Fibroblast of mammary gland (primary cell): Measurements from ENCODE around the gene TRAP1.

ENCODE experiments used
- DNase-seq: peaks from one replicate; pipeline ENCODE4 v3.0.0-alpha.2; 2010; ENCODE audit warnings: low read depth
- H3K4me3 ChIP-seq: 2 replicates; pipeline ENCODE4 v1.5.1; 2011; ENCODE audit warnings: low read depth, mild to moderate bottlenecking, low read length, moderate library complexity; ENCODE audit not compliant: control insufficient read depth
- TF ChIP-seq, protein P1 (sequence below): conservative IDR thresholded peaks from 2 replicates; pipeline ENCODE4 v1.5.1; 2011; ENCODE audit warnings: low read depth, low read length, inconsistent platforms; ENCODE audit not compliant: control insufficient read depth, insufficient read depth

Gene TRAP1

DNA sequence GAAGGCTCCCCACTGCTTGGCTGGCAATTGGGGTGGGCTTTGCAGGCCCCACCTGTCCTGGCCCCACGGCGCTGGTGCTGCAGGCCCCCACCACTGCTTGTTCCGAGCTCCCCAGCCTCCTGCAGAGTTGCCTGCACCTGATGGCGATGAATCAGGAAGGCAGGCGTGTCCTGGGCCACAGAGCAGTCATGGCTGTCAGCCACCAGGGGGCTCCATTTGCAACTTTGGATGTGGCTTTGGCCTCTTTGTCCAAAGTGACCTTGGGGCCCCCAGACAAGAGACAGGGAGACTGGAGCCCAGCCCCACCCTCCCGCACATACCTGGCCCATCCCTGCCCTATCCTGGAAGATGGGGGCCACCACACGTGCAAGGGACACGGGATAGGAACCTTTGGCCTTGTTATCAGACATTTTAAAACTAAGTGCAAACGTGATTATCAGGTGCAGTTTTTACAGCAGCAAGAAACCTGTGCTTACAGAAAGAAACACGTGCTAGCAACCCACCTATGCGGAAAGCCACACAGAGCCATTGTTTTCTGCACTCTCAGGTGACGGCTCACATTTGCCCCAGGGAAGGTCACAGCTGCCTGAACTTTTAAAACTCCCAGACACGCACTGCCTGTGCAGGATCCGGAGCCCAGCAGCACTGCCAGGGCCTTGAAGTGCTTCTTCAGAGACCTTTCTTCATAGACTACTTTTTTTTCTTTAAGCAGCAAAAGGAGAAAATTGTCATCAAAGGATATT lies 62.9 kb downstream of the TRAP1 start, which contains the start of gene DNASE1:
TSS of gene DNASE1 (plus strand) at position 443 of the 743 bp plus-strand sequence. CDS start 683 bp downstream, outside the sequence.
- TF ChIP-seq, protein P1, sequence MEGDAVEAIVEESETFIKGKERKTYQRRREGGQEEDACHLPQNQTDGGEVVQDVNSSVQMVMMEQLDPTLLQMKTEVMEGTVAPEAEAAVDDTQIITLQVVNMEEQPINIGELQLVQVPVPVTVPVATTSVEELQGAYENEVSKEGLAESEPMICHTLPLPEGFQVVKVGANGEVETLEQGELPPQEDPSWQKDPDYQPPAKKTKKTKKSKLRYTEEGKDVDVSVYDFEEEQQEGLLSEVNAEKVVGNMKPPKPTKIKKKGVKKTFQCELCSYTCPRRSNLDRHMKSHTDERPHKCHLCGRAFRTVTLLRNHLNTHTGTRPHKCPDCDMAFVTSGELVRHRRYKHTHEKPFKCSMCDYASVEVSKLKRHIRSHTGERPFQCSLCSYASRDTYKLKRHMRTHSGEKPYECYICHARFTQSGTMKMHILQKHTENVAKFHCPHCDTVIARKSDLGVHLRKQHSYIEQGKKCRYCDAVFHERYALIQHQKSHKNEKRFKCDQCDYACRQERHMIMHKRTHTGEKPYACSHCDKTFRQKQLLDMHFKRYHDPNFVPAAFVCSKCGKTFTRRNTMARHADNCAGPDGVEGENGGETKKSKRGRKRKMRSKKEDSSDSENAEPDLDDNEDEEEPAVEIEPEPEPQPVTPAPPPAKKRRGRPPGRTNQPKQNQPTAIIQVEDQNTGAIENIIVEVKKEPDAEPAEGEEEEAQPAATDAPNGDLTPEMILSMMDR = peak; percentile 70
- DNase-seq = peak; percentile 68
- H3K4me3 ChIP-seq = no peak within 1 kb of the TSS

DNA sequence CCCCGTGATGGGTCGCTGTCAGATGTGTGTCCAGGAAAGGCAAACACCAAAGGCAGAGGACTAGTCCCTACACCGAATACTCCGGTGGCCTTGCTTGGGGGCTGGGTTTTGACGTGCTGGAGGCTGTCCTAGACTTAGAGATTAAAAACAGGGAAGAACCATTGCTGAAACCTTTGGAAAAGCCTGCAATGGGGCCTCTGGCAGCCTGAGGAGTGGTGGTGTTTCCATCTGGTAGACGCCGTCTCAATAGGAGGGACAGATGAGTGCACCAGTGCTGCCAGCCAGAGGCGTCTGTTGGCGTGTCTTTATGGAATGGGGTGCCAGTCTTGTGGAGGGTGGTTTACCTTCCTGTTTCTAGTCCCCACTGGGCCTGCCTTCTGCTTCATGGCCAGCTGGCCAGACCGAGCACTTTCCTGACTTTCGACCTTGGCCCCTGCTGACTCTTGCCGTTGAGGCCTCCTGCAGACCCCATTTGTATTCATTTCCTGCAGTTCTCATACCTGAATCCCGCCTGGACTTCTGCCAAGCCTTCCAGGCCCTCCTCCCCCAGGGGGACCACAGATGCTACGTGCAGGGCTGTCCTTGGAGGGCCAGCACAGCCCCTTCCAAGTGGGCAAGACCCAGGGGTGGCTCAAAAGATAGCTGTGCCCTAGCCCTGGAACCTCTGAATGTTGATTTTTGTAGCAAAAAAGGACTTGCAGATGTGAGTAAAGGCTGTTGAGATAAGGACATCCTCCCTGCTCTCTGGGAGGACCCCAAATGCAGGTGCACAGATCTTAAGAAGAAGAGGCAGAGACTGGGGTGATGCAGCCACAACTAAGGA lies 64.7 kb downstream of the TRAP1 start:
- no peak for DNase-seq
- TF ChIP-seq, protein P1 = no peak
- no peak overlapping the region for H3K4me3 ChIP-seq

DNA sequence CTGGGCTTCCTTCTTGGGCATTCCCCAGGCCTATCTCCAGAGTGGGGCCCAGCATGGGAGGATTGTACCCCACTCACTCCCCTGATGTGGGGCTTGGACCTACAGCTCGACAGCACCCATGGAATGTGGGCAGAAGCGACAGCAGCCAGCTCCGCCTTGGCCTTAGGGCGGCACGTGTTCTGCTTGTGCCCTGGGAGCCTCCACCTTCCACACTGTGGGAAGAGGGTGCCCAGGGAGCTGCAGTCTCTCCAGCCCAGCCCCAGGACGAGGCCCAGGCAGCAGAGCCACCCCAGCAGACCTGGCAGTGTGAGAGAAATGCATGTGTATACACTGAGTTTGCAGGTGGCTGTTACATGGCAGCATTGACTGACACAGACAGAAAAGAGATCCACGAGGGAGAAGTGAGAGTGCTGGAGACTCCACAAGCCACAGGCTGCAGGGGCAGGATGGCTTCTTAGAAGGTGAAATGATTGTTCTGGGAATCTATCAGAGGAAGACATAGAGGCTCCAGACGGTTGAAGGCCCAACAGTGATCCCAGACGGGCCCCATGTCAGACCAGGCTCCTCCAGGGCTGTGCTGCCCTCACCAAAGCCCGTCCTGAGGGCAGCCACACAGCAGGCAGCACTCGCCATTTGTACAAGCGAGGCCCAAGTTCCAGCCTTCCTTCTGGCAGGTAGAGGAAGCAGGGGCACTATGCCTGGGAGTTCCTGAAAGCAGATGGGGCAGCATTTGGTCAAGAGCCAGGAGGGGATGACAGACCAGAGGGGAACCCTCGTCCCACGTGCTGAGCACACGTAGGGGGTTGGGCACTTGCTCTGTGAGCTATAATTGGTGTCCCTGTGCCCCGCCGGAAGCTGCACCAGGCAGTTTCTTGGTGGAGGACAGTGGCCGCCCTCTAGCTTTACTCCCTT lies 65.6 kb downstream of the TRAP1 start:
- DNase-seq = no peak
- no peak overlapping the region for H3K4me3 ChIP-seq
- TF ChIP-seq, protein P1 = no peak

DNA sequence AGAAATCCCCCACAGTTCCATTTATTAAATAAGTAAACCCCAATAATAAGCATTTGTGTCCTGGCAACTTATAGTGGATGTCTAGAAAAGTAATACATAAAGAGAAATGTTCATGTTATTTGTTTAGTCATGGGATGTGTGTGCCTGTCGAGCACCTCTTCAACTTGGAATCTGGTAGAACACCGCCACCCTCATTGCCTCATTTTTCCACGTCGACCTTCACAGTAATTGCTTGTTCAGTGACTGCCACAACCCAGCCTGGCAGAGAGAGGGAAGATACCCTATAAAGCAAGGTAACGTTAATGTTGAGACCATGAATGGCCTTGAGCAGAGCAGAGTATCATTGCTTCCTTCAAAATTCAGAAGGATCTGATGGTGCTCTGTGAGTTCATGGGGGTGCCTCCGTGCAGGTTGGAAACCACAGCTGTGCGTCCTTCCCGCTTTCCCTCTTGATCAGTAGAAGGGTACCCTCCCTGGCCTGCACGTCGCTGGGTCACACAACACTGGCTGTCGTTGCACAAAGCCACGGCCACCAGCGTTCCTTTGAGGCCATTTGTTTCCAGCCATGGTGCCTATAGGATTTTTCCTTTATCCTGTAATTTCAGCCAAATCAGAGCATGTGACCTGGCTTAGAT lies 66.6 kb downstream of the TRAP1 start:
- DNase-seq = no peak
- H3K4me3 ChIP-seq = no peak overlapping the region
- TF ChIP-seq, protein P1 = no peak

DNA sequence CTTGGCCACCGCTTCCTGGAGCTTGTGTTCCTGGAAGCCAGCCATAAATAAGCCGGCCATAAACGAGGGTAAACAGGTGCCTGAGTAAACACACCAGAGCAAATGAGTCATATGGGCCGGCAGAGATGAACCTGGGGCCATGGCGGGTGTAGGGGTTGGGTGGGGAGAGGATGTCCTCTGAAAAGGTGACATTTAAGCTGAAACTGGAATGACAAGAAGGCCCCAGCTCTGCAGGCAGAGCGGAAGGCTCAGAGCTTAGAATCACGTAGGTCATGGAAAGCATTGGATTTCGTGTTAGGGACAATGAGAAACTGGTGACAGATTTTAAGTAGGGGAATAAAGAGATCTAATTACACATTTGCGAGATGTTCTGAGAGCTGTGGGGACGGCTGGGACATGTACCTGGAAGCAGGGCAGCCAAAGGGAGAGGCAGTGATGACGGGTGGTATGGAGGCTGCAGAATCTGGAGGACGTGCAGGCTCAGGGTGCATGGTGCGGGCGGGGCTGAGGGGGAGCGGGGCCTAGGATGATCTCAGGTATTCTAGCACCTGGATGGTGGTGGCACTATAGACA lies 70.9 kb downstream of the TRAP1 start:
- no peak overlapping the region for H3K4me3 ChIP-seq
- TF ChIP-seq, protein P1 = no peak
- no peak for DNase-seq
